Activated CD8-positive, alpha-beta T cell treated with anti-CD3 and anti-CD28 coated beads for 36 hours (primary cell): ENCODE measurements around the gene UROC1. TPM values are rescaled to one million over a fixed set of nuclear protein-coding genes. Genes with fewer than 3 reads are reported as not detected.

Experiments used
- ATAC-seq: fragments of 200-7000 bp; cut with Tn5 transposase; one replicate; pipeline ENCODE4 v1.10.0; 2021; ENCODE audit warnings: mild to moderate bottlenecking, moderate library complexity
- CTCF ChIA-PET: fragments of 350-600 bp; sonication (Branson Sonifier 250); formaldehyde crosslinking; loops from one replicate; lab custom pipeline; 2021; ENCODE audit warnings: antibody characterized with exemption; lab: Charles Lee
- POLR2A ChIA-PET: fragments of 350-600 bp; sonication (Branson Sonifier 250); formaldehyde crosslinking; loops from one replicate; lab custom pipeline; 2021; ENCODE audit warnings: antibody characterized with exemption; lab: Charles Lee
- DNase-seq: peaks from one replicate; pipeline ENCODE4 v3.0.0-alpha.2; 2020
- H3K27ac Mint-ChIP-seq: one replicate; pipeline ENCODE4 v1.8.0; 2021; ENCODE audit warnings: mild to moderate bottlenecking, mixed read lengths
- H3K27me3 Mint-ChIP-seq: one replicate; pipeline ENCODE4 v1.8.0; 2021; ENCODE audit warnings: mixed read lengths
- H3K36me3 Mint-ChIP-seq: one replicate; pipeline ENCODE4 v1.8.0; 2021; ENCODE audit warnings: low read depth, mixed read lengths
- H3K4me1 Mint-ChIP-seq: one replicate; pipeline ENCODE4 v1.8.0; 2021; ENCODE audit warnings: low read depth, mixed read lengths
- H3K4me3 Mint-ChIP-seq: one replicate; pipeline ENCODE4 v1.8.0; 2021; ENCODE audit warnings: mild to moderate bottlenecking, moderate library complexity, mixed read lengths
- H3K9me3 Mint-ChIP-seq: one replicate; pipeline ENCODE4 v1.8.0; 2021; ENCODE audit warnings: mixed read lengths
- intact Hi-C: fragments of 100-400 bp; cut with micrococcal nuclease; formaldehyde crosslinking; loops from one replicate; pipeline ENCODE4 v1.10.0; 2022
- total RNA-seq, 2 experiments: library from RNA; stranded (reverse); gene quantifications; one replicate each; pipeline ENCODE4 v1.2.3, GENCODE V29; 2021
- TF ChIP-seq, protein P1 (sequence below): fragments of 200-600 bp; IDR thresholded peaks from one replicate; pipeline ENCODE4 v1.8.0; 2022; ENCODE audit warnings: antibody characterized with exemption, mild to moderate bottlenecking

The UROC1 gene
- total RNA-seq, 2 experiments from 2014 or later = not detected

DNA sequence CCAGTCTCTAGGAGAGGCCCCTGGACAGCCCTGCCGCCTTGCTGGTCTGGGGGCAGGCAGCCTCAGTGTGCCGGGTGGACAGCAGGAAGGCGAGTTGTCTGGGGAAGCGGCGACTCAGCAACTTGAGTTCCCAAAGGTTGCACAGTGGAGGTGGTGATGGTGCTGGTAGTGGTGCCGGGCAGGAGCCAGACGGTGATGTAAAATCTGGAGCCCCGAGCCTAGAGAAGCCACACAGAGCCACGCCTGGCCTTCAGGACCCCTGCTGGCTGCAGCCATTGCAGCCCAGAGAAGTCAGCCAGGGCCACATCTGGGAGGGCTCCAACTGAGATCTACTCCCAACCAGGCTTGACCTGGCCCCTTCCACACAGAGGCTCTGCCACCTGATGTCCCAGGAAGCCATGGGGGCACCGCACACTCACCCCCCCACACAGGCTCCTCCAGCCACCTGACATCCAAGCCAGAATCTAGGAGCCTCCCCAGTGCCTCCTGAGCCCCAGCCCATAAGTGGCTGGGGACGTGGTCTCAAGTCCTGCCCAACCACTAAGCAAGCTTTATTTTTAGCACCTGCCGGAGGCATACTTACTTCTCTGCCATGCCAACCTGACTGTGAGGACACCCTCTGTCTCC lies 32.4 kb upstream of the UROC1 start:
- CTCF ChIA-PET = no interaction called here

DNA sequence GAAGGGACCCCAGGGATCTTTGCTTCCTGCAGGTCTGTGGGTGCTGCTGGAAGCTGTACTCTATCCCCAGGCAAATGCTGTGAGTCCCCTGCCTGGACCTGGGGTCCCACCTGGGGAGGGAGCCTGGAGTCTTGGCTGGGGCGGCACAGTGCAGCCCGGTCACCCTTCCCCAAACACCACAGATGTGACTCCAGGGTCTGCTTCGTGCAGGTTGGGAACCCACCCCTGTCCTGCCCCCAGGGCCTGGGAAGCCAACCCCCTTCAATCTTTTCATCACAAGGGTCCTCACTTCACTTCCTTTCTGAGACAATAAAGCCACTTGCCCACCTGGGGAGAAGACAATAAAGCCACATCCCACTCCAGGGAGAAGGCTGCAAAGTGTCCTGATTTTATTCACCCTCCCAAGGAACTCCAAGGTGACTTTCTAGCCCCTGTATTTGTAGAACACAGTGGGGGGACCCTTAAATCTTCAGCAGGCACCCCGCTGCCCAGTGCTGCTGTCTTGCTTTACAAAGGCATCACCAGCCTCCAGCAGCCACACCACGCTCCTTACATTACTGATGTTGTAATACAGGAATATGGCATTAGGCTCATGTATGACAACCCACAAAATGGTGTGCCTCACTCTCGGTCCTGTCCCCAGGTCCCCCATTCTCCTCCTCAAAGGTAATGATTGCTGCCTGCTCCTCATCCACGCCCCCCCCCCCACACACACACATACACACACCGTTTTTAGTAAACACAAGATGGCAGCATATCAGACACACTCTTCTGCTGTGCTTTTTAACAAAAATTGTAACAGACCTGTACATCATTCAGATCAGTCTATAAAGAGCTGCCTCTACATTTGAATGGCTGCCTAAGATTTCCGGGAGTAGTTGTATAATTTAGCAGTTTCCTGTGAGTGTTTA lies 31.2 kb upstream of the UROC1 start:
- H3K9me3 Mint-ChIP-seq = no peaks in the 10 kb centered on the region
- TF ChIP-seq, protein P1, sequence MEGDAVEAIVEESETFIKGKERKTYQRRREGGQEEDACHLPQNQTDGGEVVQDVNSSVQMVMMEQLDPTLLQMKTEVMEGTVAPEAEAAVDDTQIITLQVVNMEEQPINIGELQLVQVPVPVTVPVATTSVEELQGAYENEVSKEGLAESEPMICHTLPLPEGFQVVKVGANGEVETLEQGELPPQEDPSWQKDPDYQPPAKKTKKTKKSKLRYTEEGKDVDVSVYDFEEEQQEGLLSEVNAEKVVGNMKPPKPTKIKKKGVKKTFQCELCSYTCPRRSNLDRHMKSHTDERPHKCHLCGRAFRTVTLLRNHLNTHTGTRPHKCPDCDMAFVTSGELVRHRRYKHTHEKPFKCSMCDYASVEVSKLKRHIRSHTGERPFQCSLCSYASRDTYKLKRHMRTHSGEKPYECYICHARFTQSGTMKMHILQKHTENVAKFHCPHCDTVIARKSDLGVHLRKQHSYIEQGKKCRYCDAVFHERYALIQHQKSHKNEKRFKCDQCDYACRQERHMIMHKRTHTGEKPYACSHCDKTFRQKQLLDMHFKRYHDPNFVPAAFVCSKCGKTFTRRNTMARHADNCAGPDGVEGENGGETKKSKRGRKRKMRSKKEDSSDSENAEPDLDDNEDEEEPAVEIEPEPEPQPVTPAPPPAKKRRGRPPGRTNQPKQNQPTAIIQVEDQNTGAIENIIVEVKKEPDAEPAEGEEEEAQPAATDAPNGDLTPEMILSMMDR = no peak
- H3K4me3 Mint-ChIP-seq = no peak overlapping the region
- H3K27ac Mint-ChIP-seq = no peak overlapping the region
- ATAC-seq (no peak), DNase-seq (no peak)
- intact Hi-C loops = no loop called here
- no peaks in the 10 kb centered on the region for H3K4me1 Mint-ChIP-seq
- H3K27me3 Mint-ChIP-seq = no peaks in the 10 kb centered on the region
- H3K36me3 Mint-ChIP-seq = no peaks in the 10 kb centered on the region
- POLR2A ChIA-PET = no interaction called here
- CTCF ChIA-PET = no interaction called here

More for the DNA sequence above, 32.4 kb upstream of the UROC1 start:
- H3K4me1 Mint-ChIP-seq = no peaks in the 10 kb centered on the region
- H3K27ac Mint-ChIP-seq = no peak overlapping the region
- no peaks in the 10 kb centered on the region for H3K9me3 Mint-ChIP-seq
- no peaks in the 10 kb centered on the region for H3K36me3 Mint-ChIP-seq
- intact Hi-C loops = no loop called here
- no peak overlapping the region for H3K4me3 Mint-ChIP-seq
- no peak for DNase-seq
- POLR2A ChIA-PET = no interaction called here
- ATAC-seq = no peak
- TF ChIP-seq, protein P1 = no peak
- no peaks in the 10 kb centered on the region for H3K27me3 Mint-ChIP-seq

DNA sequence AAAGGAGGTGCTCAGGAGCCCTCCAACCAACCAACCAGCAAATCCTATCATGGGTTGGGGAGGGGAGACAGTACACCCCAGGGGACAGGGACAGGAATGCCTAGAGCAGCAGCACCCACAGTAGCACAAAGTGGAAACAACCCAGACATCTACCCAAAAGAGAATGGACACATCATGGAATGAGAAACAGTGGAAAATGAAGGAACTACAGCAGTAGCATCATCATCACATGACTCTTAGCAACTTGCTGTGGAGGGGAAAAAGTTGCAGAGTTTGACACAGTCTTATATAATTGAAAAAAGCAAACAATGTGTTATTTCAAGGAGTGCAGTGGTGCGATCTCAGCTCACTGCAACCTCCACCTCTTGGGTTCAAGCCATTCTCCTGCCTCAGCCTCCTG lies 30.1 kb upstream of the UROC1 start:
- no peak for DNase-seq
- Mint-ChIP-seq H3K27ac (no peak overlapping the region), H3K4me3 (no peak overlapping the region), H3K4me1 (no peaks in the 10 kb centered on the region), H3K9me3 (no peaks in the 10 kb centered on the region), H3K27me3 (no peaks in the 10 kb centered on the region), H3K36me3 (no peaks in the 10 kb centered on the region)
- ATAC-seq = no peak
- TF ChIP-seq, protein P1 = no peak
- CTCF ChIA-PET = no interaction called here
- intact Hi-C loops = no loop called here
- POLR2A ChIA-PET = interaction anchor here (0.6 kb wide), 1 partner anchor 718 kb away, joined by 3 read pairs; no protein-coding TSS in a partner anchor

DNA sequence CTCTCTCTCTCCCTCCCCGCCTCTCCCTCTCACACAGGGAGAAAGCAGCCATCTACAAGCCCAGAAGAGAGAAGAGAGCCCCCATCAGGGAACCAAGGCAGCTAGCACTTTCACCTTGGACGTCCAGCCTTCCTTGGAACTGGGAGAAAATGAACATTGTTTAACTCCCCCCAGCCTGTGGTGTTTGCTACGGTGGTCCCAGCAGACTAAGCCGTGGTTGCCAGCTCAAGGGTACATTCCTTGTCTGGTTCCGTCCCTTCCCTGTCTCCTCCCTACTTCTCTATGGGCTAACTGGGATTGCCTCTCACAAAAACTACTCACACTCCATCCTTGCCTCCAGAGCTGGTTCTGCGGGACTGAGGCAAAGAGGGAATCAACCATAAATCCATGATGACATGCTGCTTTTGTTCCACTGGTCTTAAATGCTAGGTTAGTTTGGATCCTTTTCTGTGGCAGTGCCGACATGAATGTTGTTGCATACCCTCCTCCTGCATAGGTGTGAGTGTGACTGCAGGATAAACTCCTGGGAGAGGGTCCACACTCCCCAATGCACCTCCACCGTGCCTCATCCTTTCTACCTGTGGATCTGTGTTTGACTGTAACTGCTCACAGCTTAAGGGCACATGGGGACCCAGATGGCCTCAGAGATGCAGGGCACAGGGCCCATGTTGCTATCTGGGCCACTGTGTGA lies 29.1 kb upstream of the UROC1 start:
- Mint-ChIP-seq H3K27ac (no peak overlapping the region), H3K9me3 (no peaks in the 10 kb centered on the region), H3K4me3 (no peak overlapping the region), H3K27me3 (no peaks in the 10 kb centered on the region), H3K4me1 (no peaks in the 10 kb centered on the region), H3K36me3 (no peaks in the 10 kb centered on the region)
- ATAC-seq (no peak), DNase-seq (no peak)
- CTCF ChIA-PET = no interaction called here
- POLR2A ChIA-PET = interaction anchor here (0.6 kb wide), 1 partner anchor 719 kb away, joined by 3 read pairs; no protein-coding TSS in a partner anchor
- intact Hi-C loops = no loop called here
- TF ChIP-seq, protein P1 = no peak
